Right cardiac atrium (tissue), 5 donors: ENCODE results near the gene C1QTNF12. TPM values are rescaled to one million over a fixed set of nuclear protein-coding genes. Genes with fewer than 3 reads are reported as not detected.
A peak's percentile ranks its signal among the peaks of the same experiment; 100 is the strongest.

Source experiments
- ATAC-seq, 2 donors: fragments of 200-7000 bp; cut with Tn5 transposase; one replicate each; pipeline versions ENCODE4 v1.8.0 to v1.9.1; 2020; ENCODE audit warnings: moderate library complexity in 2 of 2, mild to moderate bottlenecking in 1 of 2
- DNase-seq, 3 donors: peaks; one replicate each; pipeline ENCODE4 v3.0.0-alpha.2; 2020
- H3K27ac ChIP-seq: one replicate; pipeline ENCODE4 v1.5.1; 2013; ENCODE audit warnings: mild to moderate bottlenecking, low read length, control low read depth, moderate library complexity
- H3K27me3 ChIP-seq: one replicate; pipeline ENCODE4 v1.6.1; 2013; ENCODE audit not compliant: control insufficient read depth, insufficient read depth
- H3K4me1 ChIP-seq: one replicate; pipeline ENCODE4 v1.6.1; 2013; ENCODE audit warnings: low read length; ENCODE audit not compliant: control insufficient read depth, insufficient read depth
- H3K4me3 ChIP-seq: one replicate; pipeline ENCODE4 v1.5.1; 2013; ENCODE audit warnings: low read length, control low read depth
- H3K9me3 ChIP-seq: one replicate; pipeline ENCODE4 v1.6.1; 2013; ENCODE audit warnings: low read length; ENCODE audit not compliant: control insufficient read depth
- WGBS: extraction: QIAGEN DNeasy Blood & Tissue Kit; methylation state at CpG from one replicate; pipeline ENCODE4 v1.1.7; 2013; 5-methylcytosine and 5-hydroxymethylcytosine counted together
- intact Hi-C, 4 donors: fragments of 100-400 bp; cut with DNase I; formaldehyde crosslinking; loops; one replicate each; pipeline versions ENCODE4 v1.11.0 to v1.14.0; 2022 to 2023
- polyA plus RNA-seq: library from polyadenylated mRNA; stranded (reverse); fragments of 200-250 nt; gene quantifications from one replicate; pipeline ENCODE4 v1.2.3, GENCODE V29; 2013
- total RNA-seq, 4 donors: library from RNA; stranded (reverse); fragmentation: NEBNext Ultra II Directional; extraction: Animal tissue kit (Norgen Biotek cat#: 25700); gene quantifications; one replicate each; pipeline ENCODE4 v1.2.1, GENCODE V29; 2021
- donor health status: healthy with polysubstance abuse.
- donor health status: DM: no; HTN: yes; CAD: no.
- donor health status: DM: no; HTN: no; CAD: no.
- donor health status: DM: no; HTN: yes; CAD: no; lungs with severe emphysema.
- donor health status: DM: yes; HTN: yes; CAD: no.

Gene C1QTNF12
- total and polyA plus RNA-seq, 5 donors: 0.36 to 2.4 (median 1.0) TPM; not detected in 1

DNA sequence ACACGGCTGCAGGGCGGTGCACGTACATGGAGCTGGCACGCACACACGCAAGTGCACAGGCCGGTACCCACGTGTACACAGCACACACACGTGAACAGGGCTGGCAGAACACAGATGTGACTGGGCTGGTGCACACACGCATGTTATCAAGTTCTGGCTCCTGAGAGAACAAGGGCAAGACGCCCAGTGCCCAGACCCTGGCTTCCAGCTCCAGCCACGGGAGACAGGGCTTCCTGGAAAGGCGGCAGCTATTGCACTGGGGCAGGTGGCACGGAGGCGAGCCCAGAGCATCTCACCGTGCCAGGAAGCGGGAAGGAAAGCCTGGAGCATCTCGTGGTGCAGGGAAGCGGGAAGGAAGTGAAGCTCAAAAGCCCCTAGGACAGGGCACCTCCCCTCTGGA, 20.6 kb downstream of the C1QTNF12 start:
- Histone ChIP-seq H3K27ac (no peak overlapping the region), H3K4me1 (peaks cover 6% of the 10 kb centered on the region), H3K4me3 (no peak overlapping the region), H3K9me3 (no peaks in the 10 kb centered on the region), H3K27me3 (no peaks in the 10 kb centered on the region)
- ATAC-seq (no peak), DNase-seq (no peak)
- 72% methylated on average over 18 of the region's 18 CpGs for WGBS
- intact Hi-C loops: no loop called here

DNA sequence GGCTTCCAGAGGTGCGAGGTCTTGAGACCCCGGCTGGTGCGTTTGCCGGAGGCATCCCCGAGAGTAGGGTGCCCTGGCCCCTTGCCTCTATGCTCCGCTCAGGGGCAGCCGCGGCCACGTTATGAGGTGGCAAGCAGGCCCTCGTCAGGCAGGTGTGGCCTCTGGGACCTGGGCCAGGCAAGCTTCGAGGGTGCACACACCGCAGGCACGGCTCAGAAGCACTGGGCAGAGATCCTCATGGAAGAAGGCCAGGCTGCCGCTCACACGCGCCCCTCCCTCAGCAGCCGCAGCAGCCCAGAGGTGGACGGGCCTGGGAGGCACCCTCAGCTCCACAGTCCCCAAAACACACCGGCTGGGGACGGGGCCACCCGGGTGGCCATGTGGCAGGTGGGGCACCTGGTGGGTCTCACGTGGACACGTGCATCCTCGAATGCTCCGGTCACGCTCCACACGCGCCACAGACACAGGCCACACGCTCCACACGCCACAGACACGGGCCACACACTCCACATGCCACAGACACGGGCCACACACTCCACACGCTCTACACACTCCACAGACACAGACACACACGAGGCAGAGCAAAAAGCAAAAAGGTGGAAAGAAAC, 21.2 kb downstream of the C1QTNF12 start:
- DNase-seq: no peak
- WGBS: 89% methylated on average over 34 of the region's 34 CpGs
- Histone ChIP-seq H3K9me3 (no peaks in the 10 kb centered on the region), H3K27ac (no peak overlapping the region), H3K27me3 (no peaks in the 10 kb centered on the region), H3K4me1 (peaks cover 6% of the 10 kb centered on the region), H3K4me3 (no peak overlapping the region)
- ATAC-seq: no peak
- intact Hi-C loops: no loop called here

GRCh38 chr1:1223891-1224290, 22.6 kb downstream of the C1QTNF12 start:
- Histone ChIP-seq H3K27me3 (no peaks in the 10 kb centered on the region), H3K4me3 (no peak overlapping the region), H3K9me3 (no peaks in the 10 kb centered on the region), H3K27ac (no peak overlapping the region), H3K4me1 (no peaks in the 10 kb centered on the region)
- no peak for DNase-seq
- intact Hi-C loops: no loop called here
- ATAC-seq: no peak
- WGBS: 94% methylated on average over 21 of the region's 21 CpGs

- H3K27me3 ChIP-seq: no peaks in the 10 kb centered on the region
- ATAC-seq: no peak
- H3K27ac ChIP-seq: no peak overlapping the region
- no peak overlapping the region for H3K4me3 ChIP-seq
- intact Hi-C loops: no loop called here
- 96% methylated on average over 15 of the region's 15 CpGs for WGBS
- DNase-seq: no peak
- no peaks in the 10 kb centered on the region for H3K9me3 ChIP-seq
- H3K4me1 ChIP-seq: no peaks in the 10 kb centered on the region
Observed at GRCh38 chr1:1223321-1223720, 23.2 kb downstream of the C1QTNF12 start.

- DNase-seq: no peak
- no peaks in the 10 kb centered on the region for H3K27me3 ChIP-seq
- no peak overlapping the region for H3K4me3 ChIP-seq
- WGBS: 93% methylated on average over 44 of the region's 44 CpGs
- no peak for ATAC-seq
- H3K27ac ChIP-seq: no peak overlapping the region
- intact Hi-C loops: no loop called here
- H3K4me1 ChIP-seq: no peaks in the 10 kb centered on the region
- no peaks in the 10 kb centered on the region for H3K9me3 ChIP-seq
Observed at GRCh38 chr1:1222575-1223225, 23.8 kb downstream of the C1QTNF12 start.

GRCh38 chr1:1221887-1222574, 24.5 kb downstream of the C1QTNF12 start:
- peak in 1 of 2 donors; percentile 3 for ATAC-seq
- WGBS: 81% methylated on average over 30 of the region's 30 CpGs
- Histone ChIP-seq H3K4me3 (no peak overlapping the region), H3K9me3 (no peaks in the 10 kb centered on the region), H3K27ac (no peak overlapping the region), H3K4me1 (no peaks in the 10 kb centered on the region), H3K27me3 (no peaks in the 10 kb centered on the region)
- intact Hi-C loops: no loop called here
- DNase-seq: no peak

- Histone ChIP-seq H3K4me1 (no peaks in the 10 kb centered on the region), H3K27me3 (no peaks in the 10 kb centered on the region), H3K9me3 (no peaks in the 10 kb centered on the region), H3K4me3 (no peak overlapping the region), H3K27ac (no peak overlapping the region)
- ATAC-seq (no peak), DNase-seq (no peak)
- WGBS: 86% methylated on average over 24 of the region's 24 CpGs
- intact Hi-C loops: no loop called here
Observed at GRCh38 chr1:1220197-1220596, 26.3 kb downstream of the C1QTNF12 start.

DNA sequence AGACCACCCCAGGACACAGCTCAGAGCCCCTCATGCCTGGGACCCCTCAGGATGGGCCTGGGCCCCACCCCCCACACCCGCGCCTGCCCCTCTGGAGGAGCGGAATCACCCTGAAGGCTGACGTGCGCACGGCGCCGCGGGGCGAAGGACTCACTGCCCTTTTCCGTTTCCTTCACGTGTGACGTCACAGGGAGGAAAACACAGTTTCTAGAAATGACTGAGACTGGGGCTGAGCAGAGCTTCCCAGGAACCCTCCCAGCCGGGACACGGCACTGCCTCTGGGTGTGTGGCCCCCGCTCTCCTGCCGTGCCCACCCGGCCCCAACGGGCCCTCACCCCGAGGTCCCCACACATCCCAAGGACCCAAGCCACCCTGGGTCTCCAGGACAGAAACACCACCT, 27.2 kb downstream of the C1QTNF12 start:
- DNase-seq (no peak), ATAC-seq (no peak)
- WGBS: 94% methylated on average over 20 of the region's 20 CpGs
- intact Hi-C loops: no loop called here
- H3K4me3 ChIP-seq: no peak overlapping the region
- H3K9me3 ChIP-seq: no peaks in the 10 kb centered on the region
- no peaks in the 10 kb centered on the region for H3K27me3 ChIP-seq
- no peaks in the 10 kb centered on the region for H3K4me1 ChIP-seq
- H3K27ac ChIP-seq: no peak overlapping the region

- Histone ChIP-seq H3K9me3 (no peaks in the 10 kb centered on the region), H3K4me1 (no peaks in the 10 kb centered on the region), H3K27me3 (no peaks in the 10 kb centered on the region), H3K4me3 (no peak overlapping the region), H3K27ac (no peak overlapping the region)
- WGBS: 90% methylated on average over 36 of the region's 36 CpGs
- no peak for DNase-seq
- no peak for ATAC-seq
- intact Hi-C loops: no loop called here
Observed at GRCh38 chr1:1218524-1219200, 27.9 kb downstream of the C1QTNF12 start.

DNA sequence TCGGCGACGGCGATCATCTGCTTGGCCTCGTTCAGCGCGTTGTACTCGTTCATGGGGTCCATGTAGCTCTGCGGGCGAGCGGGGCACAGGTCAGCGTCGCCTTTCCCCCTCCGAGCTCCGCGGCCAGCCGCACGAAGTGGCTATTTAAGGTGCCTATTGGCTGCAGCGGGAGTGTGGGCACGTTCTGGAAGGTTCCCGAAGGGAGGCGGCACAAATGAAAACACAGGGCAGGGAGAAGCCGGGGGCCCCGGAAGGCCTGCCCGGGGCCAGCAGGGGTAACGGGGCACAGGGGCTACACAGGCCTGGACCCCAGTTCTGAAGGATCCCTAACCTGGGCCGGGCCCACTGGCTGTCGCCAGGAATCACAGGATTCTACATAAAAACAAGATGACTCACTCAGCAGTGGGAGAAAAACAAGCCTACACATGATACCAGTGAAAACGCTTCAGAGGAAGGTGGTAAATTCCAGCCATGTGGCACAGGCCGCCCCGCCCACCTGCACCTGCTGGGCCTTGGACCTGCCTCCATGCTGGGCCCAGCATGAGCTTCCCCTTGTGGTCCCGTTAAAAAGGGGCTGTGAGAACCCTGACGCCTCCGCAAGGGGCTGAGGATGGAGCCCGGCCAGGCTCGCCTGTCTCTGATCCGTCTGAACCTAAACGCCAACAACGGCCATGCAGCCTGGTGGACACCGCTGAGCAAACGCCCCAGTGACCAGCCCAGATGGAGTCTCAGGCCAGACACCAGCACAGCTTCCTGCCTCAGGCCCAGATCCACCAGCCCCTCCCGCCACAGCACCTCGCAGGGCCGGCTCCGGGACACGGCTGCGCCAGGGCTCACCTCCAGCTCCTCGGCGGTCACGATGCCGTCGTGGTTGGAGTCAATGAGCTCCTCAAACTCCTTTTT, 28.6 kb downstream of the C1QTNF12 start:
- Histone ChIP-seq H3K4me1 (no peaks in the 10 kb centered on the region), H3K27ac (no peak overlapping the region), H3K27me3 (no peaks in the 10 kb centered on the region), H3K9me3 (no peaks in the 10 kb centered on the region), H3K4me3 (no peak overlapping the region)
- ATAC-seq (no peak), DNase-seq (no peak)
- 89% methylated on average over 52 of the region's 52 CpGs for WGBS
- intact Hi-C loops: no loop called here
